Measurements from ENCODE around the gene POMP. TPM values are rescaled to one million over a fixed set of nuclear protein-coding genes. Genes with fewer than 3 reads are reported as not detected.

Gene POMP
- total RNA-seq, 1 experiment from 2014 or later = 92.2 TPM

GRCh38 chr13:28622286-28622685 is 36.6 kb upstream of the POMP start:
- CTCF ChIA-PET = no interaction called here
- no peak overlapping the region for H3K27ac Mint-ChIP-seq
- POLR2A ChIA-PET = interaction anchor here (0.6 kb wide), 1 partner anchor 69 kb away, joined by 3 read pairs; no protein-coding TSS in a partner anchor
- no peak for DNase-seq (ENCODE audit: low spot score)
- no peak for ATAC-seq
- no peaks in the 10 kb centered on the region for H3K36me3 Mint-ChIP-seq
- H3K27me3 Mint-ChIP-seq (ENCODE audit: low read depth) = no peaks in the 10 kb centered on the region; the same call in 1 of the 2 replicates
- no peak for TF ChIP-seq FOXJ3 (CRISPR knock-in tag; IDR thresholded peaks at IDR 0.05; ENCODE audit: borderline replicate concordance)
- TF ChIP-seq NR1H2 (CRISPR knock-in tag; IDR thresholded peaks at IDR 0.05) = no peak
- H3K4me1 Mint-ChIP-seq = peaks cover 20% of the 10 kb centered on the region
- H3K4me3 Mint-ChIP-seq = no peak overlapping the region
- no peaks in the 10 kb centered on the region for H3K9me3 Mint-ChIP-seq

- ATAC-seq = peak; percentile 43
- Mint-ChIP-seq H3K4me3 (no peak overlapping the region), H3K36me3 (no peaks in the 10 kb centered on the region), H3K9me3 (no peaks in the 10 kb centered on the region), H3K4me1 (peaks cover 20% of the 10 kb centered on the region), H3K27me3 (ENCODE audit: low read depth) (no peaks in the 10 kb centered on the region; the same call in 1 of the 2 replicates), H3K27ac (no peak overlapping the region)
- POLR2A ChIA-PET = no interaction called here
- no peak for DNase-seq (ENCODE audit: low spot score)
- CTCF ChIA-PET = interaction anchor here (0.6 kb wide), 1 partner anchor 111 kb away, joined by 4 read pairs; no protein-coding TSS in a partner anchor
- no peak for TF ChIP-seq AFF4 (CRISPR knock-in tag; IDR thresholded peaks at IDR 0.05; ENCODE audit: borderline replicate concordance)
- no peak for TF ChIP-seq GABPB1 (CRISPR knock-in tag; IDR thresholded peaks at IDR 0.05)
- TF ChIP-seq TP53 (CRISPR knock-in tag; IDR thresholded peaks at IDR 0.05) = no peak
- no peak for TF ChIP-seq STAT6 (CRISPR knock-in tag; conservative IDR thresholded peaks at IDR 0.05; ENCODE audit: low read depth)
- TF ChIP-seq SOX15 (CRISPR knock-in tag; IDR thresholded peaks at IDR 0.05) = no peak
- no peak for TF ChIP-seq CBFB (CRISPR knock-in tag; IDR thresholded peaks at IDR 0.05; ENCODE audit: low read depth)
- TF ChIP-seq NR1H2 (CRISPR knock-in tag; IDR thresholded peaks at IDR 0.05) = no peak
- no peak for TF ChIP-seq RELA (CRISPR knock-in tag; IDR thresholded peaks at IDR 0.05; ENCODE audit: borderline replicate concordance)
- no peak for TF ChIP-seq NR3C1 (CRISPR knock-in tag; conservative IDR thresholded peaks at IDR 0.05; ENCODE audit: low read depth)
- TF ChIP-seq ZNF425 (CRISPR knock-in tag; conservative IDR thresholded peaks at IDR 0.05) = no peak
- no peak for TF ChIP-seq ZNF219 (CRISPR knock-in tag; IDR thresholded peaks at IDR 0.05; ENCODE audit: borderline replicate concordance)
- TF ChIP-seq ZNF671 (CRISPR knock-in tag; IDR thresholded peaks at IDR 0.05) = no peak
- no peak for TF ChIP-seq ZNF281 (CRISPR knock-in tag; IDR thresholded peaks at IDR 0.05)
- no peak for TF ChIP-seq SMAD4 (CRISPR knock-in tag; IDR thresholded peaks at IDR 0.05)
- TF ChIP-seq TEAD4 (CRISPR knock-in tag; IDR thresholded peaks at IDR 0.05) = no peak
- TF ChIP-seq ATF2 (CRISPR knock-in tag; IDR thresholded peaks at IDR 0.05; ENCODE audit: borderline replicate concordance, low read depth) = no peak
- TF ChIP-seq ZNF263 (CRISPR knock-in tag; IDR thresholded peaks at IDR 0.05; ENCODE audit: low read depth) = no peak
- no peak for TF ChIP-seq ZBTB43 (CRISPR knock-in tag; IDR thresholded peaks at IDR 0.05)
Observed at GRCh38 chr13:28623782-28624706, 34.9 kb upstream of the POMP start.
